Measurements from ENCODE around the gene ZGRF1. TPM values are rescaled to one million over a fixed set of nuclear protein-coding genes. Genes with fewer than 3 reads are reported as not detected.
"Not testable (repeated sequence)": the region's sequence is repeated elsewhere in the genome, so short reads cannot be mapped to it uniquely, and the experiment has no call there.

Gene ZGRF1
- polyA plus RNA-seq, 2 of the 4 experiments (the other 2 are of a cell fraction) = 5.4 to 7.4 TPM

GRCh38 chr4:112668131-112668530 is 31.4 kb upstream of the ZGRF1 start:
- Histone ChIP-seq H3K4me2 (no peak overlapping the region), H3K9me3 (no peaks in the 10 kb centered on the region), H3K27ac (no peak overlapping the region), H3K4me3 (no peak overlapping the region), H3K4me1 (no peaks in the 10 kb centered on the region)
- ATAC-seq = no peak
- CTCF ChIA-PET = no interaction called here
- POLR2A ChIA-PET = no interaction called here
- DNase-seq (ENCODE audit: low read depth in 1 of 2, low spot score in 1 of 2) = no peak
- FAIRE-seq = no peak
- no peak for TF ChIP-seq ATOH8 (CRISPR knock-in tag; IDR thresholded peaks at IDR 0.05; ENCODE audit: low read depth)
- TF ChIP-seq, protein P1, sequence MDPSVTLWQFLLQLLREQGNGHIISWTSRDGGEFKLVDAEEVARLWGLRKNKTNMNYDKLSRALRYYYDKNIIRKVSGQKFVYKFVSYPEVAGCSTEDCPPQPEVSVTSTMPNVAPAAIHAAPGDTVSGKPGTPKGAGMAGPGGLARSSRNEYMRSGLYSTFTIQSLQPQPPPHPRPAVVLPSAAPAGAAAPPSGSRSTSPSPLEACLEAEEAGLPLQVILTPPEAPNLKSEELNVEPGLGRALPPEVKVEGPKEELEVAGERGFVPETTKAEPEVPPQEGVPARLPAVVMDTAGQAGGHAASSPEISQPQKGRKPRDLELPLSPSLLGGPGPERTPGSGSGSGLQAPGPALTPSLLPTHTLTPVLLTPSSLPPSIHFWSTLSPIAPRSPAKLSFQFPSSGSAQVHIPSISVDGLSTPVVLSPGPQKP (IDR thresholded peaks at IDR 0.05; ENCODE audit: low read depth, low read length) = no peak
- no peak for TF ChIP-seq RCOR1 (IDR thresholded peaks at IDR 0.05; ENCODE audit: low read depth, low read length)
- no peak for TF ChIP-seq ZNF302 (CRISPR knock-in tag; IDR thresholded peaks at IDR 0.05)
- no peak for TF ChIP-seq HMGXB4 (CRISPR knock-in tag; IDR thresholded peaks at IDR 0.05; ENCODE audit: borderline replicate concordance)
- no peak for TF ChIP-seq RFX5 (IDR thresholded peaks at IDR 0.05)
- TF ChIP-seq ESRRA (IDR thresholded peaks at IDR 0.05; ENCODE audit: borderline replicate concordance, low read length) = no peak
- TF ChIP-seq BHLHE40 (IDR thresholded peaks at IDR 0.05; ENCODE audit: low read depth, low read length) = no peak
- TF ChIP-seq FOXS1 (CRISPR knock-in tag; IDR thresholded peaks at IDR 0.05) = no peak
- WGBS (ENCODE audit: missing lambda C conversion rate) = 92% methylated on average over 3 of the region's 3 CpGs

- no peaks in the 10 kb centered on the region for H3K4me1 ChIP-seq
- H3K4me3 ChIP-seq = no peak overlapping the region
- CTCF ChIA-PET = no interaction called here
- 23% methylated on average over 1 of the region's 2 CpGs for WGBS (ENCODE audit: missing lambda C conversion rate)
- FAIRE-seq (no peak), ATAC-seq (no peak; a peak in 1 of 6 replicates), DNase-seq (ENCODE audit: low read depth in 1 of 2, low spot score in 1 of 2) (peak in 1 of 2 experiments; percentile 19)
- no peak overlapping the region for H3K27ac ChIP-seq
- H3K9me3 ChIP-seq = no peaks in the 10 kb centered on the region
- TF ChIP-seq REST (IDR thresholded peaks at IDR 0.05) (no peak), EHF (CRISPR knock-in tag; IDR thresholded peaks at IDR 0.05) (no peak), ZSCAN20 (CRISPR knock-in tag; IDR thresholded peaks at IDR 0.05) (no peak), TFCP2L1 (CRISPR knock-in tag; IDR thresholded peaks at IDR 0.05) (no peak), HEYL (CRISPR knock-in tag; IDR thresholded peaks at IDR 0.05) (no peak), HOXB13 (CRISPR knock-in tag; IDR thresholded peaks at IDR 0.05; ENCODE audit: low read depth) (no peak), EHMT2 (IDR thresholded peaks at IDR 0.05; ENCODE audit: low read depth) (no peak), MAX (IDR thresholded peaks at IDR 0.05) (no peak), CHD2 (IDR thresholded peaks at IDR 0.05; ENCODE audit: low read length, partially characterized antibody) (no peak), SREBF2 (IDR thresholded peaks at IDR 0.05) (no peak), HOXB5 (CRISPR knock-in tag; IDR thresholded peaks at IDR 0.05) (no peak), CEBPB (IDR thresholded peaks at IDR 0.05) (no peak), RCOR1 (IDR thresholded peaks at IDR 0.05; ENCODE audit: low read depth, low read length) (no peak), FOXS1 (CRISPR knock-in tag; IDR thresholded peaks at IDR 0.05) (no peak), JUNB (IDR thresholded peaks at IDR 0.05) (no peak), RFX5 (IDR thresholded peaks at IDR 0.05) (no peak), E2F6 (IDR thresholded peaks at IDR 0.05; ENCODE audit: borderline replicate concordance, low read depth) (no peak)
- TF ChIP-seq, protein P2, sequence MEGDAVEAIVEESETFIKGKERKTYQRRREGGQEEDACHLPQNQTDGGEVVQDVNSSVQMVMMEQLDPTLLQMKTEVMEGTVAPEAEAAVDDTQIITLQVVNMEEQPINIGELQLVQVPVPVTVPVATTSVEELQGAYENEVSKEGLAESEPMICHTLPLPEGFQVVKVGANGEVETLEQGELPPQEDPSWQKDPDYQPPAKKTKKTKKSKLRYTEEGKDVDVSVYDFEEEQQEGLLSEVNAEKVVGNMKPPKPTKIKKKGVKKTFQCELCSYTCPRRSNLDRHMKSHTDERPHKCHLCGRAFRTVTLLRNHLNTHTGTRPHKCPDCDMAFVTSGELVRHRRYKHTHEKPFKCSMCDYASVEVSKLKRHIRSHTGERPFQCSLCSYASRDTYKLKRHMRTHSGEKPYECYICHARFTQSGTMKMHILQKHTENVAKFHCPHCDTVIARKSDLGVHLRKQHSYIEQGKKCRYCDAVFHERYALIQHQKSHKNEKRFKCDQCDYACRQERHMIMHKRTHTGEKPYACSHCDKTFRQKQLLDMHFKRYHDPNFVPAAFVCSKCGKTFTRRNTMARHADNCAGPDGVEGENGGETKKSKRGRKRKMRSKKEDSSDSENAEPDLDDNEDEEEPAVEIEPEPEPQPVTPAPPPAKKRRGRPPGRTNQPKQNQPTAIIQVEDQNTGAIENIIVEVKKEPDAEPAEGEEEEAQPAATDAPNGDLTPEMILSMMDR (IDR thresholded peaks at IDR 0.05) = no peak
- H3K4me2 ChIP-seq = no peak overlapping the region
- POLR2A ChIA-PET = no interaction called here
These were observed 27.9 kb upstream of the ZGRF1 start for GRCh38 chr4:112664611-112665010.

GRCh38 chr4:112656115-112656514 is 19.4 kb upstream of the ZGRF1 start:
- POLR2A ChIA-PET; H3K4me2 ChIP-seq; DNase-seq (ENCODE audit: low read depth in 1 of 2, low spot score in 1 of 2); H3K27ac ChIP-seq; ATAC-seq; H3K9me3 ChIP-seq; FAIRE-seq; H3K4me1 ChIP-seq; H3K4me3 ChIP-seq: not testable (repeated sequence)
- WGBS (ENCODE audit: missing lambda C conversion rate) = 84% methylated on average over 5 of the region's 5 CpGs
- CTCF ChIA-PET = interaction anchor here (1.0 kb wide), 1 partner anchor 10 kb away, joined by 3 read pairs; no protein-coding TSS in a partner anchor

All from A549 (cell line).